ENCODE results near the gene B9D1. TPM values are rescaled to one million over a fixed set of nuclear protein-coding genes. Genes with fewer than 3 reads are reported as not detected.

B9D1 gene
- total RNA-seq, 1 donor from 2014 or later, result 6.8 TPM

- intact Hi-C loops (cut with DNase I), result no loop called here
- DNase-seq (no peak), ATAC-seq (ENCODE audit: poor library complexity) (no peak)
These were observed 17.0 kb upstream of the B9D1 start for GRCh38 chr17:19379361-19380065.

- DNase-seq (no peak), ATAC-seq (ENCODE audit: poor library complexity) (no peak)
- intact Hi-C loops (cut with DNase I), result no loop called here
These were observed 16.2 kb upstream of the B9D1 start, which contains the start of gene MAPK7 for GRCh38 chr17:19378416-19379360. Gene MAPK7, plus strand, starts transcription at chr17:19378498. Its CDS starts 403 bp downstream, at chr17:19378901.

- peak; percentile 99 for DNase-seq
- intact Hi-C loops (cut with DNase I), result no loop called here
These were observed 15.3 kb upstream of the B9D1 start for GRCh38 chr17:19377602-19378415.

GRCh38 chr17:19376811-19377210 is 14.3 kb upstream of the B9D1 start:
- DNase-seq, result no peak
- intact Hi-C loops (cut with DNase I), result no loop called here
- no peak for ATAC-seq (ENCODE audit: poor library complexity)

More at GRCh38 chr17:19377602-19378415, 15.3 kb upstream of the B9D1 start:
- ATAC-seq (ENCODE audit: poor library complexity), result peak; percentile 94

- ATAC-seq (ENCODE audit: poor library complexity) (no peak), DNase-seq (no peak)
- intact Hi-C loops (cut with DNase I), result no loop called here
These were observed 13.2 kb upstream of the B9D1 start for GRCh38 chr17:19375732-19376131.

- intact Hi-C loops (cut with DNase I), result no loop called here
- ATAC-seq (ENCODE audit: poor library complexity) (no peak), DNase-seq (no peak)
These were observed 11.6 kb upstream of the B9D1 start for GRCh38 chr17:19374136-19374535.

GRCh38 chr17:19372866-19373504 is 10.5 kb upstream of the B9D1 start:
- DNase-seq, result no peak
- intact Hi-C loops (cut with DNase I), result no loop called here
- no peak for ATAC-seq (ENCODE audit: poor library complexity)

- no peak for ATAC-seq (ENCODE audit: poor library complexity)
- DNase-seq, result no peak
- intact Hi-C loops (cut with DNase I), result no loop called here
These were observed 9.9 kb upstream of the B9D1 start for GRCh38 chr17:19372439-19372838.

- no peak for ATAC-seq (ENCODE audit: poor library complexity)
- intact Hi-C loops (cut with DNase I), result no loop called here
- DNase-seq, result no peak
These were observed 9.5 kb upstream of the B9D1 start for GRCh38 chr17:19372011-19372370.

GRCh38 chr17:19371259-19372010 is 8.9 kb upstream of the B9D1 start:
- no peak for DNase-seq
- intact Hi-C loops (cut with DNase I), result no loop called here
- ATAC-seq (ENCODE audit: poor library complexity), result no peak

- DNase-seq (peak; percentile 76), ATAC-seq (ENCODE audit: poor library complexity) (peak; percentile 56)
- intact Hi-C loops (cut with DNase I), result no loop called here
These were observed 8.0 kb upstream of the B9D1 start for GRCh38 chr17:19370493-19370960.

GRCh38 chr17:19369846-19370492 is 7.4 kb upstream of the B9D1 start:
- ATAC-seq (ENCODE audit: poor library complexity) (peak; percentile 58), DNase-seq (no peak)
- intact Hi-C loops (cut with DNase I), result no loop called here

GRCh38 chr17:19369107-19369778 is 6.7 kb upstream of the B9D1 start:
- DNase-seq, result no peak
- intact Hi-C loops (cut with DNase I), result no loop called here
- ATAC-seq (ENCODE audit: poor library complexity), result no peak

GRCh38 chr17:19368229-19368628 is 5.7 kb upstream of the B9D1 start:
- DNase-seq (no peak), ATAC-seq (ENCODE audit: poor library complexity) (no peak)
- intact Hi-C loops (cut with DNase I), result no loop called here

- no peak for ATAC-seq (ENCODE audit: poor library complexity)
- intact Hi-C loops (cut with DNase I), result no loop called here
- DNase-seq, result no peak
These were observed 4.1 kb upstream of the B9D1 start for GRCh38 chr17:19366637-19366972.

- intact Hi-C loops (cut with DNase I), result no loop called here
- ATAC-seq (ENCODE audit: poor library complexity) (no peak), DNase-seq (no peak)
These were observed 3.5 kb upstream of the B9D1 start for GRCh38 chr17:19365833-19366636.
